Activated T-cell treated with anti-CD3 and anti-CD28 coated beads, Interleukin-2, amount 50 U/mL, for 4 hours (primary cell): Measurements from ENCODE around the gene CASZ1. TPM values are rescaled to one million over a fixed set of nuclear protein-coding genes. Genes with fewer than 3 reads are reported as not detected.

Experiments used
- ATAC-seq, 2 donors: fragments of 200-7000 bp; cut with Tn5 transposase; one replicate each; pipeline ENCODE4 v1.10.0; 2021
- DNase-seq: peaks from one replicate; pipeline ENCODE4 v3.0.0-alpha.2; 2020
- H3K27me3 Mint-ChIP-seq: one replicate; pipeline ENCODE4 v1.8.0; 2021; ENCODE audit warnings: low read depth, mixed read lengths
- H3K36me3 Mint-ChIP-seq: one replicate; pipeline ENCODE4 v1.8.0; 2022; ENCODE audit warnings: mixed read lengths; ENCODE audit not compliant: insufficient read depth
- H3K4me1 Mint-ChIP-seq: one replicate; pipeline ENCODE4 v1.8.0; 2021; ENCODE audit warnings: low read depth, mixed read lengths
- H3K4me3 Mint-ChIP-seq: one replicate; pipeline ENCODE4 v1.8.0; 2021; ENCODE audit warnings: mild to moderate bottlenecking, moderate library complexity, mixed read lengths
- H3K9me3 Mint-ChIP-seq: one replicate; pipeline ENCODE4 v1.8.0; 2021; ENCODE audit warnings: mixed read lengths
- total RNA-seq, 3 donors: library from RNA; stranded (reverse); gene quantifications; one replicate each; pipeline ENCODE4 v1.2.1, GENCODE V29; 2021

CASZ1 gene
- total RNA-seq, 3 donors from 2014 or later, result 6.9 to 11.2 (median 8.4) TPM

- ATAC-seq (no peak), DNase-seq (no peak)
- Mint-ChIP-seq H3K4me3 (no peak overlapping the region), H3K4me1 (no peaks in the 10 kb centered on the region), H3K36me3 (no peaks in the 10 kb centered on the region), H3K9me3 (no peaks in the 10 kb centered on the region), H3K27me3 (peaks cover 17% of the 10 kb centered on the region)
These were observed 32.8 kb upstream of the CASZ1 start for GRCh38 chr1:10829067-10829818.

- Mint-ChIP-seq H3K27me3 (peaks cover 15% of the 10 kb centered on the region), H3K36me3 (no peaks in the 10 kb centered on the region), H3K9me3 (no peaks in the 10 kb centered on the region), H3K4me3 (no peak overlapping the region), H3K4me1 (no peaks in the 10 kb centered on the region)
- DNase-seq, result no peak
- no peak for ATAC-seq
These were observed 31.2 kb upstream of the CASZ1 start for GRCh38 chr1:10827377-10828333.

- H3K27me3 Mint-ChIP-seq, result peaks cover 14% of the 10 kb centered on the region
- H3K4me3 Mint-ChIP-seq, result no peak overlapping the region
- ATAC-seq (no peak), DNase-seq (no peak)
- H3K36me3 Mint-ChIP-seq, result no peaks in the 10 kb centered on the region
- H3K9me3 Mint-ChIP-seq, result no peaks in the 10 kb centered on the region
- no peaks in the 10 kb centered on the region for H3K4me1 Mint-ChIP-seq
These were observed 29.1 kb upstream of the CASZ1 start for GRCh38 chr1:10825592-10825991.

GRCh38 chr1:10824821-10825540 is 28.5 kb upstream of the CASZ1 start:
- peaks cover 13% of the 10 kb centered on the region for H3K27me3 Mint-ChIP-seq
- DNase-seq (no peak), ATAC-seq (no peak)
- H3K36me3 Mint-ChIP-seq, result no peaks in the 10 kb centered on the region
- H3K9me3 Mint-ChIP-seq, result no peaks in the 10 kb centered on the region
- H3K4me3 Mint-ChIP-seq, result no peak overlapping the region
- H3K4me1 Mint-ChIP-seq, result no peaks in the 10 kb centered on the region

- ATAC-seq, result no peak
- H3K36me3 Mint-ChIP-seq, result no peaks in the 10 kb centered on the region
These were observed 26.6 kb upstream of the CASZ1 start for GRCh38 chr1:10823000-10823401.

GRCh38 chr1:10821388-10821787 is 24.9 kb upstream of the CASZ1 start:
- DNase-seq (no peak), ATAC-seq (no peak)
- H3K4me1 Mint-ChIP-seq, result no peaks in the 10 kb centered on the region
- no peaks in the 10 kb centered on the region for H3K9me3 Mint-ChIP-seq
- no peaks in the 10 kb centered on the region for H3K36me3 Mint-ChIP-seq
- H3K4me3 Mint-ChIP-seq, result no peak overlapping the region
- peaks cover 9% of the 10 kb centered on the region for H3K27me3 Mint-ChIP-seq

More at GRCh38 chr1:10823000-10823401, 26.6 kb upstream of the CASZ1 start:
- Mint-ChIP-seq H3K4me1 (no peaks in the 10 kb centered on the region), H3K9me3 (no peaks in the 10 kb centered on the region), H3K4me3 (no peak overlapping the region), H3K27me3 (peaks cover 10% of the 10 kb centered on the region)
- DNase-seq, result no peak

GRCh38 chr1:10820422-10820821 is 24.0 kb upstream of the CASZ1 start:
- DNase-seq (no peak), ATAC-seq (no peak)
- no peaks in the 10 kb centered on the region for H3K9me3 Mint-ChIP-seq
- H3K4me1 Mint-ChIP-seq, result no peaks in the 10 kb centered on the region
- H3K4me3 Mint-ChIP-seq, result no peak overlapping the region
- H3K27me3 Mint-ChIP-seq, result peaks cover 11% of the 10 kb centered on the region
- H3K36me3 Mint-ChIP-seq, result no peaks in the 10 kb centered on the region

GRCh38 chr1:10819198-10819901 is 22.9 kb upstream of the CASZ1 start:
- ATAC-seq, result no peak
- Mint-ChIP-seq H3K4me1 (no peaks in the 10 kb centered on the region), H3K9me3 (no peaks in the 10 kb centered on the region), H3K27me3 (peaks cover 11% of the 10 kb centered on the region), H3K4me3 (no peak overlapping the region), H3K36me3 (no peaks in the 10 kb centered on the region)
- DNase-seq, result no peak

GRCh38 chr1:10818262-10819197 is 22.1 kb upstream of the CASZ1 start:
- H3K4me3 Mint-ChIP-seq, result no peak overlapping the region
- DNase-seq (no peak), ATAC-seq (no peak)
- peaks cover 9% of the 10 kb centered on the region for H3K27me3 Mint-ChIP-seq
- H3K36me3 Mint-ChIP-seq, result no peaks in the 10 kb centered on the region
- H3K9me3 Mint-ChIP-seq, result no peaks in the 10 kb centered on the region
- H3K4me1 Mint-ChIP-seq, result no peaks in the 10 kb centered on the region

GRCh38 chr1:10816743-10817369 is 20.4 kb upstream of the CASZ1 start:
- DNase-seq, result no peak
- H3K9me3 Mint-ChIP-seq, result no peaks in the 10 kb centered on the region
- no peak overlapping the region for H3K4me3 Mint-ChIP-seq
- no peak for ATAC-seq
- peaks cover 9% of the 10 kb centered on the region for H3K27me3 Mint-ChIP-seq
- H3K4me1 Mint-ChIP-seq, result no peaks in the 10 kb centered on the region
- H3K36me3 Mint-ChIP-seq, result no peaks in the 10 kb centered on the region

GRCh38 chr1:10816233-10816632 is 19.8 kb upstream of the CASZ1 start:
- Mint-ChIP-seq H3K27me3 (peaks cover 10% of the 10 kb centered on the region), H3K4me1 (no peaks in the 10 kb centered on the region), H3K4me3 (no peak overlapping the region), H3K9me3 (no peaks in the 10 kb centered on the region), H3K36me3 (no peaks in the 10 kb centered on the region)
- ATAC-seq (no peak), DNase-seq (no peak)

- Mint-ChIP-seq H3K4me3 (no peak overlapping the region), H3K36me3 (no peaks in the 10 kb centered on the region), H3K27me3 (peaks cover 13% of the 10 kb centered on the region), H3K4me1 (no peaks in the 10 kb centered on the region), H3K9me3 (no peaks in the 10 kb centered on the region)
- no peak for DNase-seq
- ATAC-seq, result no peak
These were observed 19.4 kb upstream of the CASZ1 start for GRCh38 chr1:10815858-10816195.
